ENCODE results near the gene PKN3. TPM values are rescaled to one million over a fixed set of nuclear protein-coding genes. Genes with fewer than 3 reads are reported as not detected.

The PKN3 gene
- total and polyA plus RNA-seq, 2 of the 13 experiments (the other 11 are each of a cell fraction or from before 2014, with no cell fraction given), result 10.5 to 13.2 TPM

GRCh38 chr9:128727640-128728248 is 25.4 kb downstream of the PKN3 start:
- WGBS (ENCODE audit: low lambda C conversion rate), result 83% methylated on average over 5 of the region's 5 CpGs
- Histone ChIP-seq H3K4me2 (ENCODE audit: low read depth, low read length) (no peak overlapping the region), H3K36me3 (replicated peaks in 1 of 2; ENCODE audit: control insufficient read depth in 1 of 2, insufficient read depth in 2 of 2, low read length in 2 of 2) (no peaks in the 10 kb centered on the region), H3K79me2 (ENCODE audit: insufficient read depth, low read length) (peaks cover 7% of the 10 kb centered on the region), H3K9ac (ENCODE audit: insufficient read depth, low read depth, low read length) (no peak overlapping the region), H3K9me3 (ENCODE audit: low read length) (no peaks in the 10 kb centered on the region), H3K4me1 (ENCODE audit: insufficient read depth, low read length) (peaks cover 41% of the 10 kb centered on the region), H4K20me1 (ENCODE audit: insufficient read depth, low read length) (no peaks in the 10 kb centered on the region), H3K4me3 (replicated peaks in 1 of 3; ENCODE audit: insufficient read depth in 1 of 3, low read depth in 2 of 3, low read length in 3 of 3) (no peak overlapping the region), H3K27me3 (ENCODE audit: control insufficient read depth in 1 of 2, insufficient read depth in 2 of 2, low read length in 2 of 2) (no peaks in the 10 kb centered on the region), H3K27ac (ENCODE audit: extremely low read length, insufficient read depth, low read length) (no peak overlapping the region), H2AFZ (ENCODE audit: low read length) (no peak overlapping the region)
- BruUV-seq (replicated peaks), result no TSS peak
- in situ Hi-C loops (cut with HindIII; ENCODE audit: extremely low pct_ligation_motif_present, low pct_unique_long_range_greater_than_20kb), result no loop called here
- no peak for FAIRE-seq
- POLR2A ChIA-PET, result no interaction called here
- intact Hi-C loops (cut with micrococcal nuclease; ENCODE audit: unreplicated experiment), result no loop called here
- peak; percentile 3; the same call in 1 of the 2 replicates for TF ChIP-seq ZNF460 (CRISPR knock-in tag; IDR thresholded peaks at IDR 0.05; ENCODE audit: borderline replicate concordance)
- no peak for TF ChIP-seq ZBTB26 (CRISPR knock-in tag; IDR thresholded peaks at IDR 0.05; ENCODE audit: borderline replicate concordance)
- no peak for ATAC-seq
- no peak for DNase-seq (ENCODE audit: low spot score)
- CTCF ChIA-PET (ENCODE audit: low intra/inter-chr PET ratio, low total read pairs), result no interaction called here

DNA sequence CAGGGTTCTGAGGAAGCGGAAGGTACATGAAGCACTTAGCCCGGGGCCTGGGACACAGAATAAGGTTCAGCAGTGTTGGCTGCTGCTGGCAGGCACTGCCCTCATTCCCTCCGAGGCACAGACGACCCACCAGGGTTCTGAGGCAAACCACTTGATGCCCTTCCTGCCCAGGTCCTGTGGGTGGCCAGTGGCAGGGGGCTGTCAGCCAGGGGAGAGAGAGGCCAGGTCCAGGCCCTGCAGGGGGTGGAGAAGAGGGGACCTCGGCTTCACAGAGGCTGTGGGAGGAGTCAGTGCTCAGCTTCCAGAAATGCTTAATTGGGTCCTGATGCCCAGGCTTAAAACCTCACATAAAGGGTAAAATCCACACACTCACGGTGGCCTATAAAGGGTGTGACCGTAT is 26.0 kb downstream of the PKN3 start:
- Histone ChIP-seq H3K4me3 (replicated peaks in 1 of 3; ENCODE audit: insufficient read depth in 1 of 3, low read depth in 2 of 3, low read length in 3 of 3) (no peak overlapping the region), H2AFZ (ENCODE audit: low read length) (no peak overlapping the region), H3K4me1 (ENCODE audit: insufficient read depth, low read length) (peaks cover 41% of the 10 kb centered on the region), H3K4me2 (ENCODE audit: low read depth, low read length) (no peak overlapping the region), H3K79me2 (ENCODE audit: insufficient read depth, low read length) (peaks cover 7% of the 10 kb centered on the region), H3K36me3 (replicated peaks in 1 of 2; ENCODE audit: control insufficient read depth in 1 of 2, insufficient read depth in 2 of 2, low read length in 2 of 2) (no peaks in the 10 kb centered on the region), H4K20me1 (ENCODE audit: insufficient read depth, low read length) (no peaks in the 10 kb centered on the region), H3K27ac (ENCODE audit: extremely low read length, insufficient read depth, low read length) (no peak overlapping the region), H3K27me3 (ENCODE audit: control insufficient read depth in 1 of 2, insufficient read depth in 2 of 2, low read length in 2 of 2) (no peaks in the 10 kb centered on the region), H3K9ac (ENCODE audit: insufficient read depth, low read depth, low read length) (no peak overlapping the region), H3K9me3 (ENCODE audit: low read length) (no peaks in the 10 kb centered on the region)
- POLR2A ChIA-PET, result no interaction called here
- BruUV-seq (replicated peaks), result no TSS peak
- 85% methylated on average over 6 of the region's 7 CpGs for WGBS (ENCODE audit: low lambda C conversion rate)
- TF ChIP-seq ZNF274 (CRISPR knock-in tag; IDR thresholded peaks at IDR 0.05) (no peak), ZNF543 (CRISPR knock-in tag; IDR thresholded peaks at IDR 0.05) (no peak), ZNF207 (IDR thresholded peaks at IDR 0.05; ENCODE audit: borderline replicate concordance) (no peak), ZFP91 (CRISPR knock-in tag; IDR thresholded peaks at IDR 0.05; ENCODE audit: borderline replicate concordance) (no peak), ZNF768 (CRISPR knock-in tag; IDR thresholded peaks at IDR 0.05) (no peak), ZNF713 (CRISPR knock-in tag; IDR thresholded peaks at IDR 0.05) (no peak), HDAC2 (CRISPR knock-in tag; IDR thresholded peaks at IDR 0.05) (no peak), MTA1 (CRISPR knock-in tag; IDR thresholded peaks at IDR 0.05; ENCODE audit: borderline replicate concordance) (no peak)
- DNase-seq (ENCODE audit: low spot score) (no peak), FAIRE-seq (no peak), ATAC-seq (no peak)
- CTCF ChIA-PET (ENCODE audit: low intra/inter-chr PET ratio, low total read pairs), result no interaction called here
- in situ Hi-C loops (cut with HindIII; ENCODE audit: extremely low pct_ligation_motif_present, low pct_unique_long_range_greater_than_20kb) (no loop called here), intact Hi-C loops (cut with micrococcal nuclease; ENCODE audit: unreplicated experiment) (no loop called here)
